Measurements from ENCODE around the gene OPRL1.
"Not testable (repeated sequence)": the region's sequence is repeated elsewhere in the genome, so short reads cannot be mapped to it uniquely, and the experiment has no call there.

The OPRL1 gene

GRCh38 chr20:64129146-64129782 lies 49.4 kb downstream of the OPRL1 start:
- Histone ChIP-seq H3K36me3 (no peaks in the 10 kb centered on the region), H3K27me3 (ENCODE audit: insufficient read depth, low read depth, severe bottlenecking) (no peaks in the 10 kb centered on the region), H3K4me3 (ENCODE audit: low read depth, low read length) (no peak overlapping the region), H3K27ac (no peak overlapping the region), H3K9me3 (ENCODE audit: severe bottlenecking) (no peaks in the 10 kb centered on the region)
- no peak for DNase-seq
- TF ChIP-seq CTCF (IDR thresholded peaks at IDR 0.05; ENCODE audit: low read depth, low read length), result no peak

GRCh38 chr20:64130271-64130670 lies 50.4 kb downstream of the OPRL1 start:
- Histone ChIP-seq H3K27me3 (ENCODE audit: insufficient read depth, low read depth, severe bottlenecking) (no peaks in the 10 kb centered on the region), H3K4me3 (ENCODE audit: low read depth, low read length) (no peak overlapping the region), H3K36me3 (no peaks in the 10 kb centered on the region), H3K9me3 (ENCODE audit: severe bottlenecking) (no peaks in the 10 kb centered on the region), H3K27ac (no peak overlapping the region)
- DNase-seq, result no peak
- no peak for TF ChIP-seq CTCF (IDR thresholded peaks at IDR 0.05; ENCODE audit: low read depth, low read length)

- Histone ChIP-seq H3K27ac (no peak overlapping the region), H3K4me3 (ENCODE audit: low read depth, low read length) (no peak overlapping the region), H3K36me3 (no peaks in the 10 kb centered on the region), H3K9me3 (ENCODE audit: severe bottlenecking) (no peaks in the 10 kb centered on the region), H3K27me3 (ENCODE audit: insufficient read depth, low read depth, severe bottlenecking) (no peaks in the 10 kb centered on the region)
- TF ChIP-seq CTCF (IDR thresholded peaks at IDR 0.05; ENCODE audit: low read depth, low read length), result no peak
- no peak for DNase-seq
These were observed 51.0 kb downstream of the OPRL1 start for GRCh38 chr20:64130876-64131275.

- Histone ChIP-seq H3K27ac (no peak overlapping the region), H3K4me3 (ENCODE audit: low read depth, low read length) (no peak overlapping the region), H3K36me3 (no peaks in the 10 kb centered on the region), H3K27me3 (ENCODE audit: insufficient read depth, low read depth, severe bottlenecking) (no peaks in the 10 kb centered on the region), H3K9me3 (ENCODE audit: severe bottlenecking) (no peaks in the 10 kb centered on the region)
- TF ChIP-seq CTCF (IDR thresholded peaks at IDR 0.05; ENCODE audit: low read depth, low read length), result peak; percentile 47
- peak; percentile 25 for DNase-seq
These were observed 51.5 kb downstream of the OPRL1 start for GRCh38 chr20:64131406-64131805.

- Histone ChIP-seq H3K4me3 (ENCODE audit: low read depth, low read length) (no peak overlapping the region), H3K9me3 (ENCODE audit: severe bottlenecking) (no peaks in the 10 kb centered on the region), H3K27ac (no peak overlapping the region), H3K27me3 (ENCODE audit: insufficient read depth, low read depth, severe bottlenecking) (no peaks in the 10 kb centered on the region), H3K36me3 (no peaks in the 10 kb centered on the region)
- TF ChIP-seq CTCF (IDR thresholded peaks at IDR 0.05; ENCODE audit: low read depth, low read length), result no peak
- no peak for DNase-seq
These were observed 54.1 kb downstream of the OPRL1 start for GRCh38 chr20:64133951-64134407.

- H3K27ac ChIP-seq; H3K36me3 ChIP-seq; DNase-seq; H3K9me3 ChIP-seq (ENCODE audit: severe bottlenecking); H3K4me3 ChIP-seq (ENCODE audit: low read depth, low read length); H3K27me3 ChIP-seq (ENCODE audit: insufficient read depth, low read depth, severe bottlenecking): not testable (repeated sequence)
These were observed 54.9 kb downstream of the OPRL1 start for GRCh38 chr20:64134744-64135143.

Measured in WERI-Rb-1 (cell line).